Gastrocnemius medialis (tissue), 4 donors: ENCODE measurements around the gene PLEKHO1. TPM values are rescaled to one million over a fixed set of nuclear protein-coding genes. Genes with fewer than 3 reads are reported as not detected.

Source experiments
- ATAC-seq, 2 donors: fragments of 150-250 bp; one replicate each; pipeline ENCODE4 v1.9.1; 2016
- DNase-seq, 2 donors: peaks; one replicate each; pipeline ENCODE4 v3.0.0-alpha.2; 2019
- H3K27ac ChIP-seq, 4 donors: fragments of 200-600 bp; sonication (generic); 1 replicate in 1 of 4; 2 replicates in 3 of 4; pipeline ENCODE4 v1.5.1; 2016 to 2018; ENCODE audit warnings: mild to moderate bottlenecking in 2 of 4, moderate library complexity in 1 of 4
- H3K27me3 ChIP-seq, 3 donors: fragments of 200-600 bp; sonication (generic) in 2 of 3; 1 replicate in 1 of 3; 2 replicates in 2 of 3; pipeline versions ENCODE4 v1.5.1 to v1.6.0; 2016 to 2019; ENCODE audit warnings: mild to moderate bottlenecking in 1 of 3, moderate library complexity in 1 of 3
- H3K36me3 ChIP-seq, 2 donors: fragments of 200-600 bp; sonication (generic) in 1 of 2; one replicate each; pipeline ENCODE4 v1.5.1; 2017 to 2018
- H3K4me1 ChIP-seq, 2 donors: fragments of 200-600 bp; sonication (generic) in 1 of 2; one replicate each; pipeline ENCODE4 v1.5.1; 2016 to 2017; ENCODE audit warnings: mild to moderate bottlenecking in 2 of 2
- H3K4me3 ChIP-seq, 4 donors: fragments of 200-600 bp; sonication (generic) in 3 of 4; 1 replicate in 1 of 4; 2 replicates in 3 of 4; pipeline ENCODE4 v1.5.1; 2016 to 2019; ENCODE audit warnings: mild to moderate bottlenecking in 2 of 4
- H3K9me3 ChIP-seq, 3 donors: fragments of 200-600 bp; sonication (generic) in 2 of 3; 1 replicate in 1 of 3; 2 replicates in 2 of 3; pipeline ENCODE4 v1.5.1; 2016 to 2019
- CTCF ChIP-seq, 5 experiments: fragments of 450-650 bp in 3 of 5; fragments of 200-600 bp in 2 of 5; sonication (generic) in 2 of 5; IDR thresholded peaks in 4 of 5; conservative IDR thresholded peaks in 1 of 5; 1 replicate in 4 of 5; 2 replicates in 1 of 5; pipeline ENCODE4 v1.5.1; 2016 to 2019; ENCODE audit warnings: antibody characterized with exemption in 5 of 5, mild to moderate bottlenecking in 3 of 5, moderate library complexity in 3 of 5
- POLR2A ChIP-seq, 2 donors: fragments of 450-650 bp; IDR thresholded peaks; one replicate each; pipeline ENCODE4 v1.6.1; 2017; ENCODE audit warnings: antibody characterized with exemption in 2 of 2, mild to moderate bottlenecking in 2 of 2, moderate library complexity in 2 of 2
- in situ Hi-C, 4 donors: fragments of 200-750 bp; cut with MboI; loops; one replicate each; pipeline versions ENCODE4 v1.15.0 to v1.8.0; 2017; ENCODE audit warnings: low sequenced_read_pairs in 4 of 4
- intact Hi-C: fragments of 100-400 bp; cut with DNase I; formaldehyde crosslinking; loops from one replicate; pipeline ENCODE4 v1.15.1; 2023; ENCODE audit warnings: low total_unique reads
- total RNA-seq, 4 donors: library from RNA; depleted of rRNA; stranded (reverse); fragments of >200 nt; gene quantifications; one replicate each; pipeline versions ENCODE4 v1.1.0 to v1.2.3, GENCODE V29; 2016

The PLEKHO1 gene
- total RNA-seq, 4 donors from 2014 or later, result 24.3 to 57.7 (median 40.4) TPM

- no peak for ATAC-seq
- in situ Hi-C loops (loop anchor here in 3 of 4 donors (5.0 kb wide), 2 partner anchors 87 to 92 kb away; no protein-coding TSS in a partner anchor), intact Hi-C loops (loop anchor here (5.0 kb wide), 1 partner anchor 72 kb away; no protein-coding TSS in a partner anchor)
- H3K27me3 ChIP-seq, result no peaks in the 10 kb centered on the region
- H3K27ac ChIP-seq, result peak overlapping the region; percentile 79 to 93 (median 83)
- peaks cover 18 to 30% of the 10 kb centered on the region in 2 donors for H3K4me1 ChIP-seq
- DNase-seq, result no peak
- H3K36me3 ChIP-seq, result peaks cover 0 to 2% of the 10 kb centered on the region in 2 donors
- TF ChIP-seq CTCF (IDR thresholded peaks at IDR 0.05 in 4 of 5, conservative IDR thresholded peaks at IDR 0.05 in 1 of 5), result no peak
- no peak for TF ChIP-seq POLR2A (IDR thresholded peaks at IDR 0.05)
- no peak overlapping the region for H3K4me3 ChIP-seq
- H3K9me3 ChIP-seq, result no peaks in the 10 kb centered on the region
These were observed 15.1 kb downstream of the PLEKHO1 start for GRCh38 chr1:150164779-150165178.

- in situ Hi-C loops, result loop anchor here in 3 of 4 donors (5.0 kb wide), 2 partner anchors 89 to 94 kb away; no protein-coding TSS in a partner anchor
- no peaks in the 10 kb centered on the region for H3K36me3 ChIP-seq
- H3K4me3 ChIP-seq, result no peak overlapping the region
- no peak overlapping the region for H3K27ac ChIP-seq
- peaks cover 18 to 30% of the 10 kb centered on the region in 2 donors for H3K4me1 ChIP-seq
- no peak for ATAC-seq
- intact Hi-C loops, result loop anchor here (5.0 kb wide), 1 partner anchor 74 kb away; no protein-coding TSS in a partner anchor
- H3K9me3 ChIP-seq, result no peaks in the 10 kb centered on the region
- TF ChIP-seq POLR2A (IDR thresholded peaks at IDR 0.05) (no peak), CTCF (IDR thresholded peaks at IDR 0.05 in 4 of 5, conservative IDR thresholded peaks at IDR 0.05 in 1 of 5) (peak; percentile 31 to 56 (median 40))
- no peaks in the 10 kb centered on the region for H3K27me3 ChIP-seq
- DNase-seq, result no peak
These were observed 16.2 kb downstream of the PLEKHO1 start for GRCh38 chr1:150165622-150166612.

- ATAC-seq, result peak; percentile 60 to 62
- no peak overlapping the region for H3K27ac ChIP-seq
These were observed 19.4 kb downstream of the PLEKHO1 start for GRCh38 chr1:150168960-150169601.

More at GRCh38 chr1:150168960-150169601, 19.4 kb downstream of the PLEKHO1 start:
- DNase-seq, result peak; percentile 36 to 61
- intact Hi-C loops (loop anchor here (1.0 to 5.0 kb wide), 3 partner anchors 77 to 206 kb away; no protein-coding TSS in a partner anchor), in situ Hi-C loops (loop anchor here in 3 of 4 donors (5.0 kb wide), 2 partner anchors 92 to 97 kb away; no protein-coding TSS in a partner anchor)
- no peak overlapping the region for H3K4me3 ChIP-seq
- no peaks in the 10 kb centered on the region for H3K27me3 ChIP-seq
- H3K4me1 ChIP-seq, result peaks cover 0 to under 1% of the 10 kb centered on the region in 2 donors
- TF ChIP-seq CTCF (IDR thresholded peaks at IDR 0.05 in 4 of 5, conservative IDR thresholded peaks at IDR 0.05 in 1 of 5) (peak; percentile 73 to 86 (median 84)), POLR2A (IDR thresholded peaks at IDR 0.05) (no peak)
- H3K9me3 ChIP-seq, result no peaks in the 10 kb centered on the region
- no peaks in the 10 kb centered on the region for H3K36me3 ChIP-seq
